Measurements from ENCODE around the gene MVP.
A peak's percentile ranks its signal among the peaks of the same experiment; 100 is the strongest.
"Not testable (repeated sequence)": the region's sequence is repeated elsewhere in the genome, so short reads cannot be mapped to it uniquely, and the experiment has no call there.

MVP gene

DNA sequence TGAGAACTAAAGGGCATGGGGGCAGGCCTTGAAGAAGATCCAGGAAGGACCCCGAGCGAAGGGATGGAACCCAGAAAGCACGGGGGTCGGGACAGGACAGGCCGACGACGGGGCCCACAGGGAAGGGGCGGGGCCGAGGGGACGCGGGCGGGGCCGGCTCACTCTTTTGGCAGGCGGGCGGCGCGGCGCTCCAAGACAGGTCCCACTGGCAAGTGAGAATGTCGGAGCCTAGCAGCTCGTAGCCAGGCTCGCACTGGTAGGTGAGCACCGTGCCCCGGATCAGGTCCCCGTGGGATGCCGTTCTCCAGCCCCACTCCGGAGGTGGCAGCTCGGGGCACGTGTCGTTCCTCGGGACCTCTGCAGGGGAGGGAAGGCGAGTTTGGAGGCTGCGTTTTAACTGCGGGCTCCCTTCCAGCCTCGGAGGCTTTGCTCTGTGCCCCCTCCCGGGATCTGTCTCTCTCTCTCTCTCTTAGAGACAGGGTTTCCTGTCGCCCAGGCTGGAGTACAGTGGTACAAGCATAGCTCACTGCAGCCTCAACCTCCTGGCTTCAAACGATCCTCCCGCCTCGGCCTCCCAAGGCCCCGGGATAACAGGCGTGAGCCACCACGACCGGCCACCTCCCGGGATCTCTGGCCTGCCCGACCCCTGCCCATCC, 56.5 kb downstream of the MVP start:
- DNase-seq, result peak; percentile 55

DNA sequence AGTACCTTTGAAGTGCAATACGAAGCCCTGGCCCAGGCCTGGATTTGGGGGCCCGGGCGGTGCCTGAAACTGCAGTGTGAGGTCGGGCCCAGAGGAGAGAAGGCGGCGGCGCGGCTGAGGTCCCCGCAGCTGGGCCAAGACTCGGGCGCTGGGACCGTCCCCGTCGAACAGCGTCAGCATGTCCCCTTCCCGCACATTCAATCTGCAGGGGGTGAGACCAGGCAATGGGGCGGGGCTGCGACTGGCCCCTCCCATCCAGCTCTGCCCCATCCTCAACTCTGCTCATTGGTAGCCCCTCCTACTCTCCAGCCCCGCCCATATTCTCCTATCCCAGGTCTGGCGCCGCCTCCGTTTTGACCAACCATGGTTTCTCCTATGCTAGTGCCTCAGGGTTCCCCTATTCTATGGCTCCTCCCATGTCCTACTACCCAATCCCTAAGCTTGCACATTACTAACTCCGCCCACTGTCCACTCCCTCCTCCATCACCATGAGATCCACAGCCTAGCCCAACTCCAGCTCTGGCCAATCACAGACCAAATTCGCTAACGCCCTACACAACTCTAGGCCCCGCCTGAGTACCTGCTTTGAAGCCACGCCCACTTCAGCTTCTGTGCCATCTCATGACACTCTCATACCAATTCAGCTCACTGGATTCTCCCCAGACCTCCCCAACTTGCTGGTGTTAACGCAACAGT, 57.2 kb downstream of the MVP start:
- peak; percentile 46 for DNase-seq

DNA sequence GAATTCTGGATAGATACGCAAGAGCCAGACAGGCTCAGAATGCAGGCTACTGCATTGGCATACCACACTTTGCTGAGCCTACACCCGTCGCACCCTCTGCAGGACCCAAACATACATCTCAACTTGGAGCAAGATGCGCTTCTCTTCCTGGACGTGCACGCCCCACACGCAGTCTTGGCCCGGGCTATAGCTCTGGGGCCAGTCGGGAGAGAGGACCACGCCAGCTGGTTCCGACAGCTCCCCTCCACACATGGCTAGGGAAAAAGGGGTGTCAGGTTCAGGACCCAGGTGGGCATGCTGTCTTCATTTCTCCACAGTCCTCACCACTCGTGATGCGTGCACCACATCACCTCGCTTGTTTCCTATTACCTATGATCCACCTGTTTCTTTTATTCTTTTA, 57.9 kb downstream of the MVP start:
- DNase-seq, result no peak

DNA sequence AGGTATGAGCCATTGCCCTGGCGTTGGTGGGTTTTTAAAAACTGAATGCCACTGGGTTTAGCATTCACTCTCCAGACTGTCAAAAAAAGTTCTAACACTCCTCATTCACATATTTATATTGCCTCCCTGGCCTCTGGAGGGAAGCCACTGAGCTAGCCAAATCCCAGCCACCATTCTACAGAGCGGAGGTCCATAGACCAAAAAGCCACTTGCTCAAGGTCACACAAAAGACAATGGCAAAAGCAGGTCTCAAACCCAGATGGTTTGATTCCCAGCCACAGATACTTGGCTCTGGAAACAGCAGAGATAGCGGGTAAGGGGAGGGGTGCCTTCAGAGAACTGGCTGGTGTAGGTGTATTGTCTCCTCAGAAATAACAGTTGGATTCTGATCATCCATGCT, 60.8 kb downstream of the MVP start:
- no peak for DNase-seq

DNA sequence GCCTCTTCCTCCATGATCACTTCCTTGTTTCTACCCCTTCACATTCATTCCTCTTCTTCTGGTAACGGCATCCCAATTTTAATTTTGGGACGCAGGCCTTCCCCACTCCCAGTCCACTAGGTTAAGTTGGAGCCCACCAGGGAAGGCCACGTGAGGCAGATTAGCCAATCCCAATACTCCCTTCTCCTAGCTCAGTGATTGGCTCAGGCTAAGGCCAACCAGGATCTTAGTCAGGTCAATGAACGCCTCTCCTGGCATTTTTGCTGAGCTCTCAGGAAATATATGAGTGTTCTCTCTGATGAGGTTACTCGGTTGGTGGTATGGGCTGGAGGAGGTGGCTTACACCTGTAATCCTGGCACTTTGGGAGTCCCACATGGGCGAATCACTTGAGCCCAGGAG, 63.7 kb downstream of the MVP start:
- DNase-seq, result no peak

DNA sequence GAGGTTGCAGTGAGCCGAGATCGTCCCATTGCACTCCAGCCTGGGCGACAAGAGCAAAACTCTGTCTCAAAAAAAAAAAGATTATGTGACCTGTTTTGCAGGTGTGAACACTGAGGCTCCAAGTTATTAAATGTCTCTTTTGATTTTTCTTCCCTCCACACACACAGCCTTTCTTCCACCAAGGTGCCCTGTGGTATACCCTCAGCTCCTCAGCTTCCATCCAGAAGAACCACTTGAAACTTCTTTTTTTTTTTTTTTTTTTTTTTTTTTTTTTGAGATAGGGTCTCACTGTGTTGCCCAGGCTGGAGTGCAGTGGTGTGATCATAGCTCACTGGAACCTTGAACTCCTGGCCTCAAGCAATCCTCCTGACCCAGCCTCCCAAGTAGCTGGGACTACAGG, 69.1 kb downstream of the MVP start:
- DNase-seq, result not testable (repeated sequence)

DNA sequence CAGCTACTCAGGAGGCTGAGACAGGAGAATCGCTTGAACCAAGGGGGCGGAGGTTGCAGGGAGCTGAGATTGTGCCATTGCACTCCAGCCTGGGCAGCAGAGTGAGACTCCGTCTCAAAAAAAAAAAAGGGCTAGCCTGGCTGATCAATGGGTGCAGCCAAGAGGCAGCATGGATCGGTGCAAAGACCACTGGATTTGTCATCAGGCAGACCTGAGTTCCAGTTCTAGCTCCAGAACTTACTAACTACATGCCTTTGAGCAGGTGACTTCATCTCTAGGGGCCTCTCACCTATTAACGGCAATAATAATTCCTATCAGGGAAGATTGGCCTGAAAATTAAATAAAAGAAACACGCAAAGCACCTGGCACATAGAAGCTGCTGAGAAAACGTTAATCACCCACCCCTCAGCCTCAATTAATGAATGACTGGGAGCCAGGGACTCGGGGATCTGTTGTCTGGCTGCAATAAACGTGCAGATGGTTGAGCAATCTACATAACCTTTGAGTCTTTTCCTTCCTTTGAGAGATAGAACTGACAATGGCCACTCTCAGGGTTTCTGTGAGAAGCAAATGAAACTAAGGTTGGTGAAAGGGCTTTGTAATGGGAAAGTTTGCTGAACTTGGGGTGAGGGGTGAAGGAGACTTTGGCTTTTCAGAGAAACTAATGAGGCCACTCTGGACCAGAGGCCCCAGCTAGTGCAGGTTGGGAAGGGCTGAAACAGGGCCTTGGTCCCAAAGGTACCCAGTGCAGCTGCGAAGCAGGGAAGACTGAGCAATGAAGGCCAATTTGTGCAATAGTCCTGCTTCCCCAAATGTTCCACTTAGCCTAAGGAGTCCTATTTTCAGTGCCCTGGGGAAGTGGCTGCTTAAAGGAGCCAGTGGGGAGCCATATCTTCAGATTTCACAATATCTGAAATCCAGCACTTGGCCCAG, 71.5 kb downstream of the MVP start:
- no peak for DNase-seq

DNA sequence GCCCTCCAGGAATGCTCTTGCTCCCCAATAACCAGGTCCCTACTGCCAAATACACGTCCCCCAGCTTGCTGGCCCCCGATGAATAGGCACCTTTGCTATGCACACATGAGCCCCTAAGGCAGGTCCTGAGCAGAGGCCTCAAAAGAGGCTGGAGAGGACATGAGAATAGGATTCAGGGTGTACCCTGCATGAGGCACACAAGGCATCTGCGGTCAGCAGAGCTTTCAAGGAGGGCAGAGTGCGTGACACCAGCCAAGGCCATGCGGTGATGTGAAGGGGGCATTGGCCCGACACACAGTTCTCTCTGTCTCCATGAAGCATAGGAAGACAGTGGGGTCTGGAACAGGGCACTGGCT, 72.2 kb downstream of the MVP start:
- no peak for DNase-seq

DNA sequence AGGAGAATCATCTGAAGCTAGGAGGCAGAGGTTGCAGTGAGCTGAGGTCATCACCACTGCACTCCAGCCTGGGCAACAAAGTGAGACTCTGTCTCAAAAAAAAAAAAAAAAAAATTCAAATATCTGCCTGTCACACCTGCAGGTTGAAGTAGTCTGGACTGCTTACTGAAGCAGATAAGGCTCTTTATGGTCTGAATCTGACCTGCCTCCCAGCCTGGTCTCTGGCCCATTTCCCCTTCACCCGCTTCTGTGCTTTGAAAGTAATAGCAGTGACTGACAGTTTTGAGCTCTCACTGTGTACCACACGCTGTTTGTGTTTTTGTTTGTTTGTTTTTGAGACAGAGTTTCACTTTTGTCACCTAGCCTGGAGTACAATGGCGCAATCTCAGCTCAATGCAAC, 73.3 kb downstream of the MVP start:
- no peak for DNase-seq

DNA sequence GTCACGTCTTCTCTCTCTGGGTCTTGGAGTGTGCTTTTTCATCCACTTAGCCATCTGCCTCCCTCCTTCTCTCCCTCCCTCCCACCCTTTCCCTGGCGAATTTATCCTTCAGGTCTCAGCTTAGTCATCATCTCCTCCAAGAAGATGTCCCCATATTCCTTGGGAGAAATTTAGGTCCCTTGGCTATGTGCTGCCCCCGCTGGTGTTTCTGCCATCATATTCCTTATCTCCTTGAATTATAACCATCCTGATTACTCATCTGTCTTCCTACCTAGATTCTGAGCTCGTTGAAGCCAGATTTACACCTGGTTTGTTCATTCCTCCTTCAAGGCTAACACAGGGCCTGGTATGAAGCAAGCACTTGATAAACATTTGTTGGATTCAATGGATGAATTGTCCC, 74.1 kb downstream of the MVP start:
- DNase-seq, result no peak

DNA sequence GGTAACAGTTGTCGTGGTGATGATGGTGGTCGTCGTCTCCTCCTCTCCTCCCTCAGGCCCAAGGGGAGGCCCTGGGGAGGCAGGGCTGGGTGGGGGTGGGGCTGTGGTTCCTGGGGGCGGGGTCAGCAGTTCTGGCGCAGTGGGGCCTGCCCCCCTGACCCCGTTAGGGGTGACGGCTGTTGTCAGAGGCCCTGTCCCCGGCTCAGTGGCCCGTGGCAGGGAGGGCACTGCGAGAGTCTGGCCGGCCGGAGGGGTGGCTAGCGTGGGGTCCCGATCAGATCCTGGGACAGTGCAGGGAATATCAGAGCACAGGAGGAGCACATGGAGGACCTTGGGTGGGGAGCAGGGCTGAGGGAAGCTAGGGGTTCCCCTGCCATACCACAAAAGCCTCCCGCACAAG, 76.6 kb downstream of the MVP start:
- DNase-seq, result no peak

DNA sequence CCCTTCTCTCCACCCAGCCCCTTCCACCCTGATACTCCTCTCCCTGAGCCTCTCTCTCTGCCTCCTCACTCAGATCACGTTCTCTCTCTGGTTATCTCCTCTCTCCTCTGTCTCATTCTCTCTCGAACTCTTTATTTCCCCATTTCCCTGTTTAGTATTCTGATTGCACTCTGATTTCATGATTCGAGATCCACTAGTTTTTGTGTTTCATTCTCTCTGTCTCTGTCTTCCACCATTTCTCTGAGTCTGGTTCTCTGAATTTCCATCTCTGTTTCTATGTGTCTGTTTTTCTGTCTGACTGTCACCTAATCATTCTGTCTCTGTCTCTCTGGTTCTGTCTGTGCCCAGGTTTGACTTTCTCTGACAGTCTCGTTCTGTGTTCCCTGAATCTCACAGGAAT, 77.1 kb downstream of the MVP start:
- no peak for DNase-seq

Measured in activated T-cell treated with anti-CD3 and anti-CD28 coated beads, Interleukin-2, amount 50 U/mL, for 1 hour (primary cell).